ENCODE results near the gene GFRA1. TPM values are rescaled to one million over a fixed set of nuclear protein-coding genes. Genes with fewer than 3 reads are reported as not detected.

Gene GFRA1
- total and polyA plus RNA-seq, 2 donors (not counting 1 experiment from before 2014, with no cell fraction given): not detected

- no peaks in the 10 kb centered on the region for H3K36me3 ChIP-seq (replicated peaks in 1 of 2; ENCODE audit: control extremely low read depth in 1 of 2, control insufficient read depth in 1 of 2, extremely low read depth in 1 of 2, insufficient read depth in 2 of 2, low read length in 1 of 2)
- no peaks in the 10 kb centered on the region for H3K4me1 ChIP-seq (ENCODE audit: control insufficient read depth in 2 of 2, insufficient read depth in 2 of 2, low read length in 2 of 2)
- no peak overlapping the region for H2AFZ ChIP-seq (ENCODE audit: insufficient read depth, low read depth, low read length, poor library complexity, severe bottlenecking)
- H3K4me3 ChIP-seq (ENCODE audit: control extremely low read depth in 1 of 5, extremely low read depth in 1 of 5, insufficient read depth in 1 of 5, low read depth in 2 of 5, low read length in 4 of 5): no peak overlapping the region
- Mint-ChIP-seq H3K4me3 (no peak overlapping the region), H3K27me3 (no peaks in the 10 kb centered on the region), H3K9me3 (ENCODE audit: insufficient read depth) (no peaks in the 10 kb centered on the region), H3K4me1 (no peaks in the 10 kb centered on the region), H3K27ac (no peak overlapping the region)
- ATAC-seq (ENCODE audit: low read depth) (no peak), DNase-seq (no peak)
- POLR2A ChIA-PET: no interaction called here
- no peaks in the 10 kb centered on the region for H3K27me3 ChIP-seq (replicated peaks in 1 of 4; ENCODE audit: control extremely low read depth in 1 of 4, control insufficient read depth in 3 of 4, insufficient read depth in 4 of 4, low read length in 3 of 4)
- no peaks in the 10 kb centered on the region for H3K79me2 ChIP-seq (ENCODE audit: control insufficient read depth, insufficient read depth, low read length)
- CTCF ChIA-PET: no interaction called here
- WGBS (ENCODE audit: insufficient coverage): 91% methylated on average over 6 of the region's 7 CpGs
- no peak overlapping the region for H3K27ac ChIP-seq (ENCODE audit: low read length in 2 of 2)
- peaks cover 0 to 3% (median 0%) of the 10 kb centered on the region in 3 donors for H3K9me3 ChIP-seq (ENCODE audit: control extremely low read depth in 1 of 3, control insufficient read depth in 2 of 3, insufficient read depth in 1 of 3, low read length in 2 of 3)
- H3K9ac ChIP-seq (ENCODE audit: low read length): no peak overlapping the region
- intact Hi-C loops (cut with micrococcal nuclease): no loop called here
- no peak overlapping the region for H3K4me2 ChIP-seq (replicated peaks; ENCODE audit: low read depth, low read length, poor library complexity, severe bottlenecking)
- TF ChIP-seq CTCF (IDR thresholded peaks at IDR 0.05) (no peak), EZH2 (IDR thresholded peaks at IDR 0.05; ENCODE audit: borderline replicate concordance, insufficient read depth, low read depth, low read length, poor library complexity, severe bottlenecking) (no peak)
- H4K20me1 ChIP-seq (ENCODE audit: control insufficient read depth, insufficient read depth, low read length, poor library complexity, severe bottlenecking): no peaks in the 10 kb centered on the region
These were observed 71.2 kb downstream of the GFRA1 start for GRCh38 chr10:116201670-116202430.

GRCh38 chr10:116201011-116201410 is 72.0 kb downstream of the GFRA1 start:
- no peak overlapping the region for H3K9ac ChIP-seq (ENCODE audit: low read length)
- H3K9me3 Mint-ChIP-seq (ENCODE audit: insufficient read depth): no peaks in the 10 kb centered on the region
- no peaks in the 10 kb centered on the region for H3K27me3 Mint-ChIP-seq
- intact Hi-C loops (cut with micrococcal nuclease): no loop called here
- no peaks in the 10 kb centered on the region for H3K27me3 ChIP-seq (replicated peaks in 1 of 4; ENCODE audit: control extremely low read depth in 1 of 4, control insufficient read depth in 3 of 4, insufficient read depth in 4 of 4, low read length in 3 of 4)
- no peaks in the 10 kb centered on the region for H3K36me3 ChIP-seq (replicated peaks in 1 of 2; ENCODE audit: control extremely low read depth in 1 of 2, control insufficient read depth in 1 of 2, extremely low read depth in 1 of 2, insufficient read depth in 2 of 2, low read length in 1 of 2)
- H3K4me2 ChIP-seq (replicated peaks; ENCODE audit: low read depth, low read length, poor library complexity, severe bottlenecking): no peak overlapping the region
- H3K79me2 ChIP-seq (ENCODE audit: control insufficient read depth, insufficient read depth, low read length): no peaks in the 10 kb centered on the region
- DNase-seq (no peak), ATAC-seq (ENCODE audit: low read depth) (no peak)
- TF ChIP-seq CTCF (IDR thresholded peaks at IDR 0.05) (no peak), EZH2 (IDR thresholded peaks at IDR 0.05; ENCODE audit: borderline replicate concordance, insufficient read depth, low read depth, low read length, poor library complexity, severe bottlenecking) (no peak)
- H4K20me1 ChIP-seq (ENCODE audit: control insufficient read depth, insufficient read depth, low read length, poor library complexity, severe bottlenecking): no peaks in the 10 kb centered on the region
- H3K4me3 Mint-ChIP-seq: no peak overlapping the region
- H3K27ac ChIP-seq (ENCODE audit: low read length in 2 of 2): no peak overlapping the region
- H2AFZ ChIP-seq (ENCODE audit: insufficient read depth, low read depth, low read length, poor library complexity, severe bottlenecking): no peak overlapping the region
- no peak overlapping the region for H3K4me3 ChIP-seq (ENCODE audit: control extremely low read depth in 1 of 5, extremely low read depth in 1 of 5, insufficient read depth in 1 of 5, low read depth in 2 of 5, low read length in 4 of 5)
- peaks cover 0 to 3% (median 0%) of the 10 kb centered on the region in 3 donors for H3K9me3 ChIP-seq (ENCODE audit: control extremely low read depth in 1 of 3, control insufficient read depth in 2 of 3, insufficient read depth in 1 of 3, low read length in 2 of 3)
- ChIA-PET POLR2A (no interaction called here), CTCF (no interaction called here)
- no peak overlapping the region for H3K27ac Mint-ChIP-seq
- no peaks in the 10 kb centered on the region for H3K4me1 Mint-ChIP-seq
- no peaks in the 10 kb centered on the region for H3K4me1 ChIP-seq (ENCODE audit: control insufficient read depth in 2 of 2, insufficient read depth in 2 of 2, low read length in 2 of 2)

Measured in B cell (primary cell).